Measurements from ENCODE around the gene GNA15. TPM values are rescaled to one million over a fixed set of nuclear protein-coding genes. Genes with fewer than 3 reads are reported as not detected.
A peak's percentile ranks its signal among the peaks of the same experiment; 100 is the strongest.
"Not testable (repeated sequence)": the region's sequence is repeated elsewhere in the genome, so short reads cannot be mapped to it uniquely, and the experiment has no call there.

GNA15 gene
- total RNA-seq, 1 donor from 2014 or later: not detected

DNA sequence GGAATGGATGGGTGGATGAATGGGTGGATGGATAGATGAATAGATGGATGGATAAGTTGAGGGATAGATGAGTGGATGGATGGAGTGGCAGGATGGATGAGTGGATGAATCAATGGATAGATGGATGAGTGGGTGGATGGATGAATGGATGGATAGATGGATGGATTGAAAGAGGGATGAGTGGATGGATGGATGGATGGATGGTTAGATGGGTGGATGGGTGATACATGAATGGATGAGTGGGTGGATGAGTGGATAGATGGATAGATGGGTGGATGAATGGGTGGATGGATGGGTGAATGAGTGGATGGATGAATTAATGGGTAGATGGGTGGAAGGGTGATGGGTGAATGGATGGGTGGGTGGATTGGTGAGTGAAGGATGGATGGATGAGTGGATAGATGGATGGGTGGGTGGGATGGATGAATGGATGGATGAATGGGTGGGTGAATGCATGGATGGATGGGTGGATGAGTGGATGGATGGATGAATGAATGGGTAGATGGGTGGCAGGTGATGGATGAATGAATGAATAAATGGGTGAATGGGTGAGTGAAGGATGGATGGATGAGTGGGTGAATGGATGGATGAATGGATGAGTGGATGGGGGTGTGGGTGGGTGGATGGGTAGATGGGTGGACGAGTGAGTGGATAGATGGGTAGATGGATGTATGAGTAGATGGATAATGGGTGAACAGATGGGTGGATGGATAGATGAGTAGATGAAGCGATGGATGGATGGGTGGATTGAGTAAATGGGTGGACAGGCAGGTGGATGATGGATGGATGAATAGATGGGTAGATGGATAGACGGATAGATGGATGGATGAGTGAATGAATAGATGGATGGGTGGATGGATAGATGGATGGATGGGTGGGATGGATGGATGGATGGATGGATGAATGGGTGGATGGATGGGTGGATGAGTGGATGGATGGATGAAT, 17.7 kb downstream of the GNA15 start:
- Mint-ChIP-seq H3K4me1 (ENCODE audit: unreplicated experiment) (peaks cover 15% of the 10 kb centered on the region), H3K9me3 (ENCODE audit: unreplicated experiment) (no peaks in the 10 kb centered on the region), H3K27ac (ENCODE audit: unreplicated experiment) (no peak overlapping the region), H3K36me3 (ENCODE audit: low read depth, unreplicated experiment) (peaks cover 6% of the 10 kb centered on the region), H3K27me3 (ENCODE audit: unreplicated experiment) (peaks cover 6% of the 10 kb centered on the region), H3K4me3 (ENCODE audit: unreplicated experiment) (no peak overlapping the region)
- TF ChIP-seq CTCF (IDR thresholded peaks at IDR 0.05; ENCODE audit: unreplicated experiment): no peak
- no peak for DNase-seq (ENCODE audit: low spot score)

DNA sequence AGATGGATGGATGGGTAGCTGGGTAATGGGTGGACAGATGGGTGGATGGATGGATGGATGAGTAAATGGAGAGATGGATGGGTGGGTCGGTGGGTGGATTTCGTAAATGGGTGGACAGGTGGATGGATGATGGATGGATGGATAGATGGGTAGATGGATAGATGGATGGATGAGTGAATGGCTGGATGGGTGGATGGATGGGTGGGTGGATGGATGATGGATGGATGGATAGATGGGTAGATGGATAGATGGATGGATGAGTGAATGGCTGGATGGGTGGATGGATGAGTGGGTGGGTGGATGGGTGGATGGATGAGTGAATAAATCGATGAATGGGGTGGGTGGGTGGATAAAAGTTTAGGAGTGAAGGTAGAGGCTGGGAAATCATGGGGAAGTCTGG, 18.6 kb downstream of the GNA15 start:
- H3K4me1 Mint-ChIP-seq (ENCODE audit: unreplicated experiment): peaks cover 12% of the 10 kb centered on the region
- H3K9me3 Mint-ChIP-seq (ENCODE audit: unreplicated experiment); H3K27me3 Mint-ChIP-seq (ENCODE audit: unreplicated experiment); H3K4me3 Mint-ChIP-seq (ENCODE audit: unreplicated experiment); H3K27ac Mint-ChIP-seq (ENCODE audit: unreplicated experiment); DNase-seq (ENCODE audit: low spot score); H3K36me3 Mint-ChIP-seq (ENCODE audit: low read depth, unreplicated experiment): not testable (repeated sequence)

DNA sequence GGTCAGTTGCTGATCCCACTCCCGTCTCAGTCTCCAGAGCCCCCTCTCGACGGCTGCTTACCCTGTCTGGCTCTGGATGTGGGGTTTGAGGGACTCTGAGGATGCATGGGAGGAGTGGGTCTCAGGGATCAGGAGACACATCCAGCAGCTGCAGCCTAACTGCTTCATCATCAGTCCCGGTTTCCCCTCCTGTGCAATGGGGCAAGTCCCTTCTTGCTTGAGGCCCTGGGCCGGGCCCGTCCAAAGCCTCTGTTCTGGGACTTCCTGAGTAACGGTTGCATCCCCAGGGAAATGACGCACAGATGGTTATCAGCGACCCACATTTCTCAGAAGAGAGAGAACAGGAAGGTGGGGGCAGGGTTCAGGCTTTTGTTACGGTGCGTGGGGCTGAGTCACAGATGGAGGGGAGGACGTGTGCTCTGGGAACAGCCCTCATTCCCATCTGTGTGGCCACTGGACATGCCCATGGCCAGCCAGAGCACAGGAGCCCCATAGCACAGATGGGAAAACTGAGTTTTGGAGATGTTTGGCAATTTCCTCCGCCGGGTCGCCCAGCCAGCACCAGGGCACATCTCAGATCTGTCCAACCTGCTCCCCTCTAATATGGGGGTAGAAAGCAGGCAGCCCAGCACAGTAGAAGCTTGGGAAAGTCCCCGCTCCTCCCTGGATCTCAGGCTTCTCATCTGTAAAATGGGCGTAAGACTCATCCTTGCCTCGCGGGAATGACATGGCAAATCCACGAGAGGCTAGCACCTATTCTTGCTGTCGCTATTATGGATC, 19.3 kb downstream of the GNA15 start:
- DNase-seq (ENCODE audit: low spot score): peak; percentile 73
- Mint-ChIP-seq H3K9me3 (ENCODE audit: unreplicated experiment) (no peaks in the 10 kb centered on the region), H3K4me1 (ENCODE audit: unreplicated experiment) (peaks cover 11% of the 10 kb centered on the region), H3K27me3 (ENCODE audit: unreplicated experiment) (peaks cover 3% of the 10 kb centered on the region), H3K36me3 (ENCODE audit: low read depth, unreplicated experiment) (no peaks in the 10 kb centered on the region), H3K4me3 (ENCODE audit: unreplicated experiment) (peak overlapping the region; percentile 59), H3K27ac (ENCODE audit: unreplicated experiment) (no peak overlapping the region)
- TF ChIP-seq CTCF (IDR thresholded peaks at IDR 0.05; ENCODE audit: unreplicated experiment): no peak

DNA sequence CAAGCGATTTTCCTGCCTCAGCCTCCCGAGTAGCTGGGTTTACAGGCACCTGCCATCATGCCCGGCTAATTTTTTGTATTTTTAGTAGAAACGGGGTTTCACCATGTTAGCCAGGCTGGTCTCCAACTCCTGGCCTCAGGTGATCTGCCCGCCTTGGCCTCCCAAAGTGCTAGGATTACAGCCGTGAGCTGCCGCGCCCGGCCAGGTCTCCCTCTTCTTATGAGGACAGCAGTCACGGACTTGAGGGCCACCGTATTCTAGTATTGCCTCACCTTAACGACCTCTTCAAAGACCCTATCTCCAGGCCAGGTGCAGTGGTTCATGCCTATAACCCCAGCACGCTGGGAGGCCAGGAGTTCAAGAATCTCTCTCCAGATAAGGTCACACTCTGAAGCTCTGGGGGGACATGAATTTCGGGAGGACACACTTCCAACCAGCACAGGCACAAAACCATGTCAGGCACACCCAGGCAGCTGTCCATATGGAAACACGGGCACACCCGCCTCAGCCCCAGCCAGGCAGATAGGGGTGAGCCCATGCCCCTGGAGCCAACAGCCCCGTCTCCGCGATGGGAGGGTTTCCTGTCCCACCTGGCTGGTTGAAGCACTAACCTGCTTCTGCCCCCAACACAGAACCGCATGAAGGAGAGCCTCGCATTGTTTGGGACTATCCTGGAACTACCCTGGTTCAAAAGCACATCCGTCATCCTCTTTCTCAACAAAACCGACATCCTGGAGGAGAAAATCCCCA, 21.4 kb downstream of the GNA15 start:
- H3K27ac Mint-ChIP-seq (ENCODE audit: unreplicated experiment): peak overlapping the region; percentile 72
- H3K27me3 Mint-ChIP-seq (ENCODE audit: unreplicated experiment): peaks cover 3% of the 10 kb centered on the region
- no peak overlapping the region for H3K4me3 Mint-ChIP-seq (ENCODE audit: unreplicated experiment)
- no peaks in the 10 kb centered on the region for H3K36me3 Mint-ChIP-seq (ENCODE audit: low read depth, unreplicated experiment)
- H3K4me1 Mint-ChIP-seq (ENCODE audit: unreplicated experiment): peaks cover 8% of the 10 kb centered on the region
- no peak for DNase-seq (ENCODE audit: low spot score)
- H3K9me3 Mint-ChIP-seq (ENCODE audit: unreplicated experiment): no peaks in the 10 kb centered on the region
- no peak for TF ChIP-seq CTCF (IDR thresholded peaks at IDR 0.05; ENCODE audit: unreplicated experiment)

- Mint-ChIP-seq H3K36me3 (ENCODE audit: low read depth, unreplicated experiment) (no peaks in the 10 kb centered on the region), H3K4me3 (ENCODE audit: unreplicated experiment) (no peak overlapping the region), H3K27me3 (ENCODE audit: unreplicated experiment) (peaks cover 3% of the 10 kb centered on the region), H3K27ac (ENCODE audit: unreplicated experiment) (no peak overlapping the region), H3K9me3 (ENCODE audit: unreplicated experiment) (no peaks in the 10 kb centered on the region), H3K4me1 (ENCODE audit: unreplicated experiment) (peaks cover 8% of the 10 kb centered on the region)
- no peak for DNase-seq (ENCODE audit: low spot score)
- no peak for TF ChIP-seq CTCF (IDR thresholded peaks at IDR 0.05; ENCODE audit: unreplicated experiment)
Observed at GRCh38 chr19:3159565-3159964, 23.7 kb downstream of the GNA15 start.
